22Rv1 (cell line): Measurements from ENCODE around the gene RTCA.

ENCODE experiments used
- ZFX ChIP-seq: fragments of 450-650 bp; IDR thresholded peaks from 2 replicates; pipeline ENCODE4 v1.6.1; 2017; ENCODE audit warnings: antibody characterized with exemption, borderline replicate concordance
- TF ChIP-seq, protein P1 (sequence below): fragments of 450-650 bp; IDR thresholded peaks from 2 replicates; pipeline ENCODE4 v1.5.1; 2017; ENCODE audit warnings: mild to moderate bottlenecking

DNA sequence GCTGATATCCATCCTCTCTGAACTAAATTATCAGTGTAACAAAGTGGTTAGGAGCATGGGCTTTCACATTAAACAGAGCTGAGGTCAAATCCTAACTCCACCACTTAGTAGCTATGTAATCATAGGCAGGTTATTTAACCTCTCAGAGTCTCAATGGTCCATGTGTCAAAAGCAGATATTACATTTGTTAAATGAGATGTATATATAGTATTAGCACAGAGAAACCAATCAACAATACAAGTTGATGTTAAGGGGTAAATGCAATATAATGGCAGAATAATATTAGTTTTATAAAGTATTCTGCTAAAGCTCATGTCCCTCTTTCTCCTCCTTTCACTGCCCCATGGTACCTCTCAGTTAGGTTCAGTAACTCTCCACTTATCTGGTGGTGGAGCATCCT, 43.6 kb upstream of the RTCA start:
- TF ChIP-seq, protein P1, sequence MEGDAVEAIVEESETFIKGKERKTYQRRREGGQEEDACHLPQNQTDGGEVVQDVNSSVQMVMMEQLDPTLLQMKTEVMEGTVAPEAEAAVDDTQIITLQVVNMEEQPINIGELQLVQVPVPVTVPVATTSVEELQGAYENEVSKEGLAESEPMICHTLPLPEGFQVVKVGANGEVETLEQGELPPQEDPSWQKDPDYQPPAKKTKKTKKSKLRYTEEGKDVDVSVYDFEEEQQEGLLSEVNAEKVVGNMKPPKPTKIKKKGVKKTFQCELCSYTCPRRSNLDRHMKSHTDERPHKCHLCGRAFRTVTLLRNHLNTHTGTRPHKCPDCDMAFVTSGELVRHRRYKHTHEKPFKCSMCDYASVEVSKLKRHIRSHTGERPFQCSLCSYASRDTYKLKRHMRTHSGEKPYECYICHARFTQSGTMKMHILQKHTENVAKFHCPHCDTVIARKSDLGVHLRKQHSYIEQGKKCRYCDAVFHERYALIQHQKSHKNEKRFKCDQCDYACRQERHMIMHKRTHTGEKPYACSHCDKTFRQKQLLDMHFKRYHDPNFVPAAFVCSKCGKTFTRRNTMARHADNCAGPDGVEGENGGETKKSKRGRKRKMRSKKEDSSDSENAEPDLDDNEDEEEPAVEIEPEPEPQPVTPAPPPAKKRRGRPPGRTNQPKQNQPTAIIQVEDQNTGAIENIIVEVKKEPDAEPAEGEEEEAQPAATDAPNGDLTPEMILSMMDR: no peak
- TF ChIP-seq ZFX: no peak
